ENCODE measurements around the gene DENND5A.
"Not testable (repeated sequence)": the region's sequence is repeated elsewhere in the genome, so short reads cannot be mapped to it uniquely, and the experiment has no call there.

DENND5A gene

GRCh38 chr11:9274499-9275258 lies 9.5 kb upstream of the DENND5A start:
- no peak for DNase-seq (ENCODE audit: low spot score in 2 of 2)
- in situ Hi-C loops (cut with MboI; ENCODE audit: low sequenced_read_pairs): no loop called here
- H3K36me3 ChIP-seq (replicated peaks): no peaks in the 10 kb centered on the region
- H3K4me3 ChIP-seq: no peak overlapping the region
- no peaks in the 10 kb centered on the region; the same call in 1 of the 2 replicates for H3K9me3 ChIP-seq
- no peaks in the 10 kb centered on the region for H3K27me3 ChIP-seq (ENCODE audit: low read depth)
- H3K4me1 ChIP-seq: peaks cover 4% of the 10 kb centered on the region

DNA sequence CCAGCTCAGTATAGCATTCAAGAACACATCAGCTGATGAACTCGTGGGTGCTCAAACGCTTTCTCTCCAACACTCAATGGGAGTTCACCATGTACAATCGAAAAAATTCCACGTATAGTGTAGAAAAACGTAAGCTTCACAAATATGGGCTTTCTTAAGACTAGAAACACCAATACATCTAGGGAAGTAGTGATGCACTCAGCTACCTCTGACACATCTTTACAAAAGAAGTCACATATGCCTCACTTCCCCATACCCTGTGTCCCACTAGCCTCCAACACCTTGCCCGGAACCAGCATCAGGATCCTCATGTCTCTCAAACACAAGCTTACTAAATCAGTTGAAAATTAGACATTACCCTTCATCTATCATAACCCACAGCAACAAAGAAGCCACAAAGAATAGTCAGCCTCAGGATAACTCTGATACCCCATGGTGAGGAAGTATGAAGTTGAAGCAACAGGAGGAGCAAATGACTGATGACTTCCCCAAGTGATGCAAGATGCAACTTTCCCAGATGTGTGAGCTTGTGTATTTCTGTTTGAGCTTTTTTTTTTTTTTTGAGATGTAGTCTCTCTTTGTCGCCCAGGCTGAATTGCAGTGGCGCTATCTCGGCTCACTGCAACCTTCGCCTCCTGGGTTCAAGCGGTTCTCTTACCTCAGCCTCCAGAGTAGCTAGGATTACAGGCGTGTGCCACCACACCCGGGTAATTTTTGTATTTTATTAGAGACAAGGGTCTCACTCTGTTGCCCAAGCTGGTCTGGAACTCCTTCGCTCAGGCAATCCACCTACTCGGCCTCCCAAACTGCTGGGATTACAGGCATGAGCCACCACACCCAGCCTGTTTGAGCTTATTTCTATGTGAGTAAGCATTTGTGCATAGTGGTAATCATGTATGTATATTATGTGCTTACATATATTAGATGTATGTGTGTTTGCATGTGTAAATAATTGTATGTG lies 8.5 kb upstream of the DENND5A start:
- Histone ChIP-seq H3K27me3 (ENCODE audit: low read depth) (no peaks in the 10 kb centered on the region), H3K4me3 (no peak overlapping the region), H3K9me3 (no peaks in the 10 kb centered on the region; the same call in 1 of the 2 replicates), H3K36me3 (replicated peaks) (no peaks in the 10 kb centered on the region), H3K4me1 (peaks cover 8% of the 10 kb centered on the region)
- DNase-seq (ENCODE audit: low spot score in 2 of 2): no peak
- in situ Hi-C loops (cut with MboI; ENCODE audit: low sequenced_read_pairs): no loop called here

DNA sequence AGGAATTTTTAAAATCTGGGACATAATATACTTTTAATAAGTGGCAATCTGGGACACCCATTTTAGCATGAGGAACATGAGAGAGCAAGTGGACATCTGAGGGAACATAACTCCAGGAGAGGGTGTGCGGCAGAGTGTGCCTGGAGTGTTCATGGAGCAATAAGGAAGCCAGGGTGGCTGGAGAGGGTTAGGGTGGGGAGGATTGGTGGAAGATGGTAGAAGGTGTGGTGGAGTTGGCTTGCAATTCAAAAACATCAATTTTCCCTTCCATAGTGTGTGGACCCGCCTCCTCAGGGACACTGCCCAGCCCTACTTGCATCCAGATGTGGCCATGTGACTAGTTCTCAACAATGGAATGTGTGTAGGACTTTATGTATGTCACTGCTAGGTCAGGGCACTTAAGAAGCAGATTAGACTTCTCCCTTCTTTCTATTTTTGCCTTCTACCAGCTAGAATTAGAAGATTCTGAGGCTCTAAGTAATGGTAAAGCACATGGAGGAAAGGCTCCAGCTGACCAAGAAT lies 4.4 kb upstream of the DENND5A start:
- peak in 1 of 2 experiments; percentile 40 for DNase-seq (ENCODE audit: low spot score in 2 of 2)
- in situ Hi-C loops (cut with MboI; ENCODE audit: low sequenced_read_pairs): no loop called here
- Histone ChIP-seq H3K27me3 (ENCODE audit: low read depth) (no peaks in the 10 kb centered on the region), H3K4me1 (peaks cover 15% of the 10 kb centered on the region), H3K4me3 (no peak overlapping the region), H3K36me3 (replicated peaks) (no peaks in the 10 kb centered on the region), H3K9me3 (no peaks in the 10 kb centered on the region; the same call in 1 of the 2 replicates)

DNA sequence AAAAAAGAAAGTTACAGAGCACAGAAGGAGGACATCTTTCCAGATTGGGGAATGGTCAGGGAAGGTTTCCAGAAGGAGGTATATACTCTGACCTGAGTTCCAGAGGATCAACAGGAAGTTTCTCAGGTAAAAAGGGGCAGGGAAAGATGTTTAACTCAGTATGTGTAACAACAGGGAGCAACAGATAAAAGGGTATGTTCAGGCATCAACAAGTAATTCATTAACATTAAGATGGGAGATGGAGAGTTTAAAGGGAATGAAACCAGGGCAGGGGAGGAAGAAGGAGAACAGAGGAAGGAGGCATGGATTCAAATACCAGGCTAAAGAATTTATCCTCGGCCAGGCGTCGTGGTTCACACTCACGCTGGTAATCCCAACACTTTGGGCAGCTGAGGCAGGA lies 2.5 kb upstream of the DENND5A start:
- Histone ChIP-seq H3K4me3 (no peak overlapping the region), H3K4me1 (peaks cover 15% of the 10 kb centered on the region), H3K27me3 (ENCODE audit: low read depth) (no peaks in the 10 kb centered on the region), H3K36me3 (replicated peaks) (no peaks in the 10 kb centered on the region), H3K9me3 (no peaks in the 10 kb centered on the region; the same call in 1 of the 2 replicates)
- DNase-seq (ENCODE audit: low spot score in 2 of 2): no peak
- in situ Hi-C loops (cut with MboI; ENCODE audit: low sequenced_read_pairs): no loop called here

GRCh38 chr11:9266926-9267325 lies 1.8 kb upstream of the DENND5A start:
- in situ Hi-C loops (cut with MboI; ENCODE audit: low sequenced_read_pairs): no loop called here
- no peaks in the 10 kb centered on the region; the same call in 1 of the 2 replicates for H3K9me3 ChIP-seq
- H3K4me3 ChIP-seq: no peak overlapping the region
- no peaks in the 10 kb centered on the region for H3K36me3 ChIP-seq (replicated peaks)
- H3K27me3 ChIP-seq (ENCODE audit: low read depth): no peaks in the 10 kb centered on the region
- no peak for DNase-seq (ENCODE audit: low spot score in 2 of 2)
- peaks cover 21% of the 10 kb centered on the region for H3K4me1 ChIP-seq

GRCh38 chr11:9266132-9266736 lies 1.1 kb upstream of the DENND5A start:
- DNase-seq (ENCODE audit: low spot score in 2 of 2): no peak
- H3K4me1 ChIP-seq: peaks cover 21% of the 10 kb centered on the region
- no peak overlapping the region for H3K4me3 ChIP-seq
- in situ Hi-C loops (cut with MboI; ENCODE audit: low sequenced_read_pairs): no loop called here
- H3K27me3 ChIP-seq (ENCODE audit: low read depth): no peaks in the 10 kb centered on the region
- H3K36me3 ChIP-seq (replicated peaks): no peaks in the 10 kb centered on the region
- H3K9me3 ChIP-seq: no peaks in the 10 kb centered on the region; the same call in 1 of the 2 replicates

- H3K36me3 ChIP-seq (replicated peaks): no peaks in the 10 kb centered on the region
- H3K9me3 ChIP-seq: no peaks in the 10 kb centered on the region
- H3K27me3 ChIP-seq (ENCODE audit: low read depth): no peaks in the 10 kb centered on the region
- in situ Hi-C loops (cut with MboI; ENCODE audit: low sequenced_read_pairs): no loop called here
- peaks cover 16% of the 10 kb centered on the region for H3K4me1 ChIP-seq
- peak; percentile 68 to 74 for DNase-seq (ENCODE audit: low spot score in 2 of 2)
- H3K4me3 ChIP-seq: peak overlapping the region; percentile 98
Observed at GRCh38 chr11:9264316-9265210, 587 bp downstream of the DENND5A start.

GRCh38 chr11:9263840-9264315 lies 1.3 kb downstream of the DENND5A start:
- DNase-seq (ENCODE audit: low spot score in 2 of 2): no peak
- H3K36me3 ChIP-seq (replicated peaks): no peaks in the 10 kb centered on the region
- H3K9me3 ChIP-seq: no peaks in the 10 kb centered on the region
- no peaks in the 10 kb centered on the region for H3K27me3 ChIP-seq (ENCODE audit: low read depth)
- in situ Hi-C loops (cut with MboI; ENCODE audit: low sequenced_read_pairs): no loop called here
- peaks cover 14% of the 10 kb centered on the region for H3K4me1 ChIP-seq
- H3K4me3 ChIP-seq: peak overlapping the region; percentile 98

- H3K4me3 ChIP-seq; H3K9me3 ChIP-seq; H3K4me1 ChIP-seq; H3K36me3 ChIP-seq (replicated peaks); H3K27me3 ChIP-seq (ENCODE audit: low read depth); DNase-seq (ENCODE audit: low spot score in 2 of 2); in situ Hi-C loops (cut with MboI; ENCODE audit: low sequenced_read_pairs): not testable (repeated sequence)
Observed at GRCh38 chr11:9260838-9261146, 4.4 kb downstream of the DENND5A start.

DNA sequence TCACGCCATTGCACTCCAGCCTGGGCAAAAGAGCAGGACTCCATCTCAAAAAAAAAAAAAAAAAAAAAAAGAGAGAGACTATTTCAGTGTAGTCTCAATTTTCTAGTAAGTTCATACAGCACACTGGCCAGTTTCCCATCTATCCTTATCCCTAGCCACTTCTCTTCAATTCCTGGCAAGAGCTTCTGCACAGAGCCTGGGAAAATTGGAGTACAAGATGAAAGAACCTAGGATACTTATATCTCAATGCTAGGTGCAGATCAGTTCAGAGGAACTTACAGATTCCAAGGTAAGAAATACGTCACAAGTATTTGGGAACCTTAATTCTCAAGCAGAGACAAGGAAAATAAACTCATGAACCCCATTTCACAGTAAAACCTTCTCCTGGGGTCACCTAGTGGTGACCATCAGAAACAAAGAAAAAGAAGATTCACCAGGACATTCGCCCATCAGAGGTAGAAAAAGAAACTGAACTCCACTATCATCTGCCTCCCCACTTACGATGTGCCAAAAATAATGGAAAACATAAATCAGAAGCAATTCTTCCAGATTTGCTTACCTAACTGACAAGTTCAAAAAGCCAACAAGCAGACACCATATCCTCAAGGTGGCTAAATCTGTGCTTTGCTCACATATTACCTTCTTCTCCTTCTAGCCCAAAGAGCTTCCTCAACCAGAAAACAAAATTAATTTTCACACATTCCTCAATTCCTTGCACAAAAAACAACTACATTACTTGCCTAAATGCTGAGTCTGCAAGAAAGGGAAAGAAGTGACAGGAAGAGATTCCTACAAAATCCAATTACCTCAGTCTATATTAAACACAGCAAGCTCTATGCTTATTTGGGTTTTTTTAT lies 4.9 kb downstream of the DENND5A start:
- no peak for DNase-seq (ENCODE audit: low spot score in 2 of 2)

DNA sequence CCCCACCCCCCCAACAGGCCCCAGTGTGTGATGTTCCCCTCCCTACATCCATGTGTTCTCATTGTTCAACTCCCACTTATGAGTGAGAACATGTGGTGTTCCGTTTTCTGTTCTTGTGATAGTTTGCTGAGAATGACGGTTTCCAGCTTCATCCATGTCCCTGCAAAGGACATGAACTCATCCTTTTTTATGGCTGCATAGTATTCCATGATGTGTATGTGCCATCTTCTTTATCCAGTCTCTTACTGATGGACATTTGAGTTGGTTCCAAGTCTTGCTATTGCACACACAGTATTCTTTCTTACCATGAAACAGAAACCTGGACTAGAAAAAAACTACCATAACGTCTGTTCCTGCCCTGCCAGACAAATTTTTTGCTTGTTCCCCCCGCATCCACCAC lies 6.9 kb downstream of the DENND5A start:
- H3K9me3 ChIP-seq; in situ Hi-C loops (cut with MboI; ENCODE audit: low sequenced_read_pairs); H3K4me1 ChIP-seq; H3K4me3 ChIP-seq; H3K27me3 ChIP-seq (ENCODE audit: low read depth); DNase-seq (ENCODE audit: low spot score in 2 of 2): not testable (repeated sequence)
- peaks cover 10% of the 10 kb centered on the region; the same call in 1 of the 2 replicates for H3K36me3 ChIP-seq (replicated peaks)

More for the DNA sequence above, 4.9 kb downstream of the DENND5A start:
- in situ Hi-C loops (cut with MboI; ENCODE audit: low sequenced_read_pairs): no loop called here
- Histone ChIP-seq H3K4me1 (peaks cover 6% of the 10 kb centered on the region), H3K36me3 (replicated peaks) (peaks cover 6% of the 10 kb centered on the region; the same call in 1 of the 2 replicates), H3K27me3 (ENCODE audit: low read depth) (no peaks in the 10 kb centered on the region), H3K4me3 (no peak overlapping the region), H3K9me3 (no peaks in the 10 kb centered on the region)

GRCh38 chr11:9254416-9254815 lies 10.7 kb downstream of the DENND5A start:
- Histone ChIP-seq H3K4me3 (no peak overlapping the region), H3K27me3 (ENCODE audit: low read depth) (no peaks in the 10 kb centered on the region), H3K4me1 (peaks cover 3% of the 10 kb centered on the region; the same call in 1 of the 2 replicates), H3K9me3 (no peaks in the 10 kb centered on the region), H3K36me3 (replicated peaks) (peaks cover 10% of the 10 kb centered on the region; the same call in 1 of the 2 replicates)
- no peak for DNase-seq (ENCODE audit: low spot score in 2 of 2)
- in situ Hi-C loops (cut with MboI; ENCODE audit: low sequenced_read_pairs): no loop called here

Measured in HAP-1 (cell line).